NCI-H524 (cell line): Measurements from ENCODE around the gene POM121.
"Not testable (repeated sequence)": the region's sequence is repeated elsewhere in the genome, so short reads cannot be mapped to it uniquely, and the experiment has no call there.

Experiments
- DNase-seq, 2 experiments: peaks; one replicate each; lab custom pipeline; 2025; lab: John Stamatoyannopoulos, UW

Gene POM121

DNA sequence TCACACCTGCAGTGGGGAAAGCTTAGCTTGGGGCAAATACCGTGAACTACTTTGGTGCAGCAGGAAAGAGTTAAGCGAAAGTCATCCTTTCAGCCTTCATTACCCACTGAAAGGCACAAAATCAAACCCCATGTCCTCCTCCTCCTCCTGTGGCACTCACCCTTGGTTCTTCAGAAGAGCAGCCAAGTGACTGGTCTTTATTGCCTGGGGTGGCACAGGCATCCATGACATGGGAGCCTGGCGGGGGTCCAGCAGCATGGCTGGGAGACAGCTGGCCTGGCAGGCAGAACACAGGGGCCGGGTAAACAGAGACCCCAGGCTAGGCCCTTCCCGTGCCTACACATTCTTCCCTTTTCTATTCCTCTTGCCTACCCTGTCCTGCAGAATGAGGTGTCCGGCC, 24.8 kb downstream of the POM121 start:
- peak in 1 of 2 experiments; percentile 5 for DNase-seq

DNA sequence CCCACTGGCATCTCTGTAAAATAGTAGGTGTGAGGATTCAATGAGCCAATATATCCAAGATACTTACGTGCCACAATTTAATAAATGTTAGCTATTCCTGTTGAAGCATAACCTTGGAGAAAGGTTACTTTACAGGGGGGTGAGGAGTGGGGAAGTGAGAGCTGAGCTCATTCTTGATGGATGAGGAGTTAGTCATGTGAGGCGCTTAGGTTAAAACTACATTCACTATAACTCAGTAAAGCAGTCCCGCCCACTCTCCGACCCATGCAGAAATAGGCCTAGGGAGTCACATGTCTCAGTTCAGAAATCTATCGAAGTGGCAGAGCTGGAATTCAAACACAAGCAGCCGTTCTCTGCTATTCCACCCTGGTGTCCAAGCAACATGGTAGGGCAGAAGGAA, 25.5 kb downstream of the POM121 start:
- not testable (repeated sequence) for DNase-seq

DNA sequence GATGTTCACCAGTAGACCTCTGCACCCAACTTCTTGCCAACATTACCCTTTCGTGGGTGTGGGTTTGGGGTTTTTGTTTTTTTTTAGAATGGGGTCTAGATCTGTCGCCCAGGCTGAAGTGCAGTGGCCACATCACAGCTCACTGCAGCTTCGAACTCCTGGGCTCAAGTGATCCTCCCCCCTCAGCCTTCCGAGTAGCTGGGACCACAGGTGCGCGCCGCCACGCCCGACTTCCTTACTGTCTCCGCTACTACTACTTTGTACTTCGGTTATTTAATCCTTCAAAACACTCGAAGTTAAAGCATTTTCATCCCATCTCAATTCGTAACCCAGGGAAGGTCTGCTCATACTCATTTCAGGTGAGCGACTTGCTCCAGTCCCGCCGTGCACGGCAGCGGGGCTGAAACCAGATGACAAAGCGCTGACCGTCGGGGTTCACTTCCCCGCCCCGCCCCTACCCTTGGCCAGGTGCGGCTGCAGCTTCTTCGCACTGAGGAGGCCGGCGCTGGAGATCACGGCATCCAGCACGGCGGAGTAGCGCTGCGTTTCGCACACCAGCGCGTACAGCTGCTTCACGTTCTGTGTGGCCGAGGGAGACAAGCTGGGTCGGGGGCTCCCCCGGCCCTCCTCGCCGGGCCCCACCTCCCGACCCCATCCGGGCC, 29.1 kb downstream of the POM121 start:
- DNase-seq = not testable (repeated sequence)

DNA sequence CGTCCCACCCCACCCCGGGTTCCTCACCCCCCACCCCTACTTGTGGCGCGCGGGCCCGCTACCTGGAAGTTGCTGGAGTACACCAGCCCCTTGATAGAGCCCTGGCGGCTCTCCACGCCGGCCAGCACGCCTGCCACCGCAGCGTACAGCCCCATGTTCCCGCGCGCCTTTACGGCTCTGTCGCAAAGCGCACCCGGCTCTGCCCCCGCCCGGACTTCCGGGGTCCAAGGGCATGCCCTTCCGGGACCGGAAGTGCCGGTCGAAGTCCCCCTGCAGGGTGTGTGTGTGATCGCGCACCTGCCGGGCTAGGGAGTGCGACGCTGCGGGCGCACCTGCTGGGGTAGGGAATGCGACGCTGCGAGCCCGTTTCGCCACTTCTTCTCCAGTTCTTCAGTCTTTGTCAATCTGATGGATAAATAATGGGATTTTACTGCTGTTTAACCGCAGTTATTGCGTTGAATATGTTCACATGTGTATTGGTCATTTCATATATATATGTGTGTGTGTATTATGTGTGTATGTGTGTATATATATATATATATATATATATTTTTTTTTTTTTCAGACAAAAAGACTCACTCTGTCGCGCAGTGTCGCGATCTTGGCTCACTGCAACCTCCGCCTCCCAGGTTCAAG, 29.8 kb downstream of the POM121 start:
- not testable (repeated sequence) for DNase-seq

DNA sequence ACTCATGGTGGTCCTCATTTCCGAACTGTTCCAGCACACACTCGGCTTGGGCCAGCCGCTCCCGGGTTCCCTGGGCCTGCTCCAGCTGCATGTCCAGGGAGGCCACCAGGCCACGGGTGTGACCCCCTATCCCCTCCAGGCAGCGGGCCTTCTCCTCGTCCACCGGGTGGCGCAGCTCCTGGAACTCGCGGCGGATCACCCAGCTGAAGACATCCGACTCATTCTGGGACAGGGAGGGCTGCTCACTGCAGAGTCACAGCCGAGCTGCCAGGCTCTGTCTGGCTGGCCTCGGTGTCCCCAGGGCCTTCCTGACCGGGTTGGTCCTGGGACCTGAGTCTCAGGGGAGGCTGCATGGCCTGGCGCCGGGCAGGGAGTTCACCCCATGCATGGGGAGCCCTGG, 35.1 kb downstream of the POM121 start:
- not testable (repeated sequence) for DNase-seq

DNA sequence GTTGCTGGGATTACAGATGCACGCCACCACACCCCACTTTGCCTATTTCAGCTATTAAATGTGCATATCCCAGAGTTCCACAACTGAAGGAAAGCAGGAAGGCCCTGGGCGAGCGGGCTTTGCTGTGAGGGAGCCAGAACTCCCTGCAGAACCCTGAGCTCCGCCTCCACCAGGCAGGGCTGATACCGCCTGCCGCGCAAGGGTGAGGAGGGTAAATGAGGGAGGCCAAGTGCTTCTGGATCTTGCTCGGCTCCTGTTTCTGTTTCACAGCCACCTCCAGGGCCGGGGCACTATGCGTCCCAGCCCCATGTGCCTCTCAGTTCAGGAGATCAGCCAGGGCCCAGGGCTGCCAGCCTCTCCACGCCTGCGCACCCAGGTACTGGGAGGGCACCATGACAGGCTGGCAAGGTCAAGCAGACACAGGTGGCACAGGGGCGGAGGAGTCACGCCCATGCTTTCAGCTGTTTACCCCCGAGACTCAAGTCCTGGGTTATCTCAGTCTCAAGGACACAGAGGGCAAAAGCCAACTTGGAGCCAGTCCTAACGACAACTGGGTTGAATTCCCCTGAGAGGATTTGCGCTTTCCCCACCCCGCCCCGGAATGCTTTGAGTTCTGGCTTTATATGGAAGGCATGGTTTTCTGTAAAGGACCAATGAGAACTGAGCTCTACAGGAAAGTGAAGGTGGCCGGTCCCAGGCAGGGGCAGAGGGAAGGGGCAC, 35.9 kb downstream of the POM121 start:
- DNase-seq = not testable (repeated sequence)

DNA sequence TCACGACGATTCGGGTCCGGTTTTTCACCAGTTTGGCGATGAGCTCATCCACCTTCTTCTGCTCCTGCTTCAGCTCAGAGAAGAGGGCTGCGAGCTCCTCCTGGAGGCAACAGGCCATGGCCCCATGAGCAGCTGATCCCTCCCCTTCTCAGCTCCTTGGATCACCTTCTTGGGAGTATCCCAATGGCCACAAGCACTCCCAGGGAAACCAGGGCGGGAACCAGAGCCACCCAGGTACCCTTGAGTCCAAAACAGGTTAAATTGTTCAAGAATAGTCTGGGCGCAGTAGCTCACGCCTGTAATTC, 36.4 kb downstream of the POM121 start:
- DNase-seq = not testable (repeated sequence)

DNA sequence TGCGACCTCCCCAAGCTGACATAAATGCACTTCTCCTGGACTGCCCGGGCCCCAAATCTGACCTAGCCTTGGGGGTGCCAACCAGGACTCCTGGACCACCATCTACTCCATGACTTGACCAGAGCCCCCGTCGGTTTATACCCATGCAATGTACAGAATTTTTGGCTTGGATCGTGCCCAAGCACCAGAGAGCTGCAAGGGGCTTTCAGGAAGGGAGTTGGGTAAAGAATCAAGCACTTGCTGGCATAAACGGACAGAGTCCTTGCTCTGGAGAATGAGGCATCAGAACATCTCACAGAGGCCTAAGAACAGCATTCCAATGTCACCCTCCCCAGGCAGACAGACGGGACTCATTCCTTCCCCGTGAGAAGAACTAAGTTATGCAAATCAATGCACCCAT, 38.2 kb downstream of the POM121 start:
- not testable (repeated sequence) for DNase-seq

DNA sequence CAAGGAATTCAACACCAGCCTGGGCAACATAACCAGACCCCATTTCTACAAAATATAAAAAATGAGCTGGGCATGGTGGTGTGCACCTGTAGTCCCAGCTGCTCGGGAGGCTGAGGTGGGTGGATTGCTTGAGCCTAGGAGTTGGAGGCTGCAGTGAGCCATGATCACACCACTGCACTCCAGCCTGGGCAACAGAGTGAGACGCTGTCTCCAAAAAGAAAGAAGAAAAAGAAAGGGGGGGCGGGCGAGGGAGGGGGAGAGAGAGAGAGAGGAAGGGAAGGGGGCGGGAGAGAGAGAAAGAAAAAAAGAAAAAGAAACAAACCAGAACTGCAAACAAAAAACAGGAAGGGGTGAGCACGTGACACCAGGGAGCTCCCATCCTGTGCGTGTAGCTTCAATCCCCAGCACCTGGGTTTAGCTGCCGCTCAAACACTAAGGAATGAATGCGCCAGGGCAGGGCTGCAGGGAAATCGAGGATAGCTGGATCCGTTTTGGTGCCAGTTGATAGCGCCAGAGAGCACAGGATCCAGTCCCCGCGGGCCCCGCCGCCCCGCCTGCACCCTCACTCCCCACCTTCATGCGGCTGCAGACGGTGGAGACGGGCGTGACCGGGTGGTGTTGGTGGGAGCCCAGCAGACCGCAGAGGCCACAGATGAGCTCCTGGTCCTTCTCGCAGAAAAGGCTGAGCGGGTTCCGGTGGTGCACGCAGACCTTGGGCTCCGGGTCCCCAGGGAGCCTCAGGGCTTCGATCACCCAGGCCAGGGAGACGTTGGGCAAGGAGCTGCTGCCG, 40.5 kb downstream of the POM121 start:
- DNase-seq = not testable (repeated sequence)

DNA sequence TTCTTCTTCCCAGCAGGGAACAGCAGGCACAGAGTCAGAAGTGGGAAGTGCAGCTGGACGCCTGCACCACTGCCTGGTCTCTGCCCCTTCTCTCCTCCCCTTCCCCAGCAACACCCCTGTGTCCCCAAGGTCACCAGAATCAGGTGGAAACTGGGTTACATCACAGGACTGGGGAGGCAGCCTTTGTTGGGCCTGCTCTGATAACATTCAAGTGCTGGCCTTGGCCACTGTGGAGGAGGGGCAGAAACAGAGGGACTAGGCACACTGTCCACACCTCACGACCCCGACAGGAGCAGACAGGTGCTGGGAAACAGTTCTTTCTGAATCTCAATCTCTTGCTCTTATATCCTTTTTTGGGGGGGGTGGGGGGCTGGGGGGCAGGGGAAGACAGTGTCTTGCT, 42.0 kb downstream of the POM121 start:
- DNase-seq = not testable (repeated sequence)

DNA sequence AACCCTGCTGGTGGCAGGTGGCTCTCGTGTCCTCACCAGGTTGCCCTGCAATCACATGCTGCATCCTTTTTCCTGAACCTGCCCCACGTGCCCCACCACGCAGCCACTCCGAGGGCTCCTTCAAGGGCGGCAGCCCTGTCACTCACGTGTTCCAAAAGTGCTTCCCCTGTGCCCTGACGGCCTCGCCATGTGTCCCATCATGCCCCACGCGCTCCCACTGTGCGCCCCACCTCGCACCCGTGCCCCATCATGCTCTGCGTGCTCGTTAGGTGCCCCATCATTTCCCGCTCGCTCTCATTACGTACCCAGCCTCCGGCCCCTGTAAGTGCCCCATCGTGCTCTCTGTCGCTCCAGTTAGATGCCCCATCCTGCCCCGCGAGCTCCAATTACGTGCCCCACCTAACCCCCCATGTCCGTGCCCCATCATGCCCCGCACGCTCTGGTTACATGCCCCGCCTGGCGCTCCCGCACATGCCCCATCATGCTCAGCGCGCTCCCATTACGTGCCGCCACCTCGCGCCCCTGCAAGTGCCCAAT, 44.2 kb downstream of the POM121 start, which contains the start of gene TRIM74:
TRIM74 (minus strand) TSS at position 487 of the 537 bp plus-strand sequence. CDS start 3,309 bp downstream, outside the sequence.
- not testable (repeated sequence) for DNase-seq

DNA sequence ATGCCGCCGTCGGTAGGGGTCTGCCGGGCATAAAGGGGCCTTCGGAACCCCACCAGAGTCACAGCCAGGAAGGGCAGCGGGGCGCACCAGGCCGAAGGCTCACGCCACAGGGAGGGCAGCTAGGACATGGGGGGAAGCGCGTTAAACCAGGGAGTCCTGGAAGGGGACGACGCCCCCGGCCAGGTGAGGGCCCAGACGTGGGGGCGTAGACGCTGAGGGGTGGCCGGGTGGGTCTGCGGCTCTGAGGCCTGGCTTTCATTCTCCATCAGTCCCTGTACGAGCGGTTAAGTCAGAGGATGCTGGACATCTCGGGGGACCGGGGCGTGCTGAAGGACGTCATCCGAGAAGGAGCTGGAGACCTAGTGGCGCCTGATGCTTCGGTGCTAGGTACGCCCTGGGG, 44.8 kb downstream of the POM121 start:
- DNase-seq = not testable (repeated sequence)

DNA sequence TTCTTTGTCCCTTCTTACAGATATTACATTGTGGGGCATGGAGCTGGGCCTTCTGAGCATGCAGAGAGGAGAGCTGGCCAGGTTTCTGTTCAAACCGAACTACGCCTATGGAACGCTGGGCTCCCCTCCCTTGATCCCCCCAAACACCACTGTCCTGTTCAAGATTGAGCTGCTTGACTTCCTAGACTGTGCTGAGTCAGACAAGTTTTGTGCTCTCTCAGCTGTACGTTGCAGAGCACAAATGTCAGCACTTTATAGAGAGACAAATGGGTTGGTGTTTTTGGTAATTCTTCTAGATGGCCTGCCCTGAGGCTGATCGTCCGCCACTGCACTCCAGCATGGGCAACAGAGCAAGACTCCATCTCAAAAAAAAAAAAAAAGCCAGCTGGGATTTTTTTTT, 46.6 kb downstream of the POM121 start:
- not testable (repeated sequence) for DNase-seq

DNA sequence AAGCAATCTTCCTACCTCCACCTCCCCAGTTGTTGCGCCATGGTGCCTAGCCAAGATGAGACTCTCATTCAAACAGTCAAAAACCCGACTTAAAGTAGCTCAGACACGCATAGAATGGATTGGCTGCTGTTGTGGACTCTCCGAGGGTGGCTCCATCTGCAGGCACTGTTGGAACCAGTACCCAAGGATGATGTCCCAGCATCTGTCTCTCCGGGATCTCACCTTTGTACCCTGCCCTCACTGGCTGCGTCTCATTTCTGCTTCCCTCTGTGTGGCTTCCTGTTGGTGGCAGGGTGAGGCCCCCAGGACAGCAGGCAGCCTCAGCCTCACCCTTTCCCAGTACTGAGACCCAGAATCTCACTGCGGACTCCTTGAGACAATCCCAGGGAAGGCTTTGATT, 49.9 kb downstream of the POM121 start:
- not testable (repeated sequence) for DNase-seq

DNA sequence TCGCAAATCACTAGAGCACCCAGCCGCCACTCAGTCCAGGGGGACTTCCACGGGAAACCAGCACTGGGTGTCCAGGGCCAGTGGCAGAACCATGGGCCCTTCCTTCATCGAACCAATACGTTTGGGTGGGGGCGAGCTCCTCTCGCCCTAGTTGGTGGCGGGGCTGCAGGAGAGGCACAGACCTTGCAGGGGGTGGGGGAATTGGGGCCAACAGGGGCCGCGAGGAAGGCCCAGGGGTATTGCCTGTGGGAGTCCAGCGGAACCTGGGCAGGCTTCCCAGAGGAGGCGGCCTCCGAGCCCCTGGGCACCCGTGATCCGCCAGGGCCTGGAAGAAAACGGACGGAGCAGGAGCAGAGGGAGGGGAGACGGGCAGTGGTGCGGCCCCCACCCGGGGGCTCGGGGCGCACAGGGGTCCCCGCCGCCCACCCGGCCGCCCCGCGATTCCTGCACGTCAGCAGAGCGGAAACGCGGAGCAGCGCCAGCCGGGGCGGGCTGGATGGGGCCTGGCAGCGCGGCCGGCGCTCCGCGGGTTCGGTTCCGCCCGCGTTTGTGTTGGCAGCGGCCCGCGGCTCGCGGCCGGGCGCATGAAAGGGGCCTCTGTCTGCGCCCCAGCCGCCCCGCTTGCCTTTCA, 50.9 kb downstream of the POM121 start:
- not testable (repeated sequence) for DNase-seq

DNA sequence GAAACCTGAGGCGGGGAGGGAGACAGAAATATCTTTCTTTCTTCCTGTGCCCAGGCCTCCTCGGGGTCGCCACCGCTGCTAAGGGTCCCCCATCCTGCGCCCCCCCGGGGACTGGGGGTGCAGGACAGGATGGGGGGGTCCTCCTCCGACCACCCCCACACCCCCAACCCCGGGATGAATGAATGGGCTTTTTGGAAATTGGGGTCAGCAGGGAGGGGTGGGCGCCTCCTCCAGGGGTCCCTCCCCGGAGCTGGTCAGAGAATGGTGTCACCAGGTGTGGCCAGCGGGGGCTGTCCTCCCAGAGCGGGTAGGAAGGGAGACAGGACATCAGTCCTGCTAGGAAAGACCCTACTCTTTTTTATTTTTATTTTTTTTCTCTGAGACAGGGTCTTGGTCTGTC, 51.5 kb downstream of the POM121 start:
- DNase-seq = not testable (repeated sequence)

DNA sequence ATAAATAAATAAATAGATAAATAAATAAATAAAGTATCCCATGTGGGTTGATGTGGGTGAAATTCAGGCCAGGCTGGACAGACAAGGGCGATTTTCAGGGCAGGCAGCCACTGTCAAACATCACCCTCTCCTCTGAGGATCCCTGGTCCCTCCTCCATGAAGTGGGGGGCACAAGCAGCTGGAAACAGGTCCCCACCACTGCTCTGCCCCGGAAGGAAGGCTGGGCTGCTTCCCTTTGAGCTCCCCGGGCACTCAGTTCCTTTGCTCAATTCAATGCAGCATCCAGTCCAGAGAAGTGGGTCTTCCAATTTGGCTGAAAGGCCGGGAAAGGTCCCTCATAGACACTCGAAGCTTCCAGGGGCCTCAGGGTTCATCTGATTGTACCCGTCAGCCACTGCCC, 55.5 kb downstream of the POM121 start:
- not testable (repeated sequence) for DNase-seq

DNA sequence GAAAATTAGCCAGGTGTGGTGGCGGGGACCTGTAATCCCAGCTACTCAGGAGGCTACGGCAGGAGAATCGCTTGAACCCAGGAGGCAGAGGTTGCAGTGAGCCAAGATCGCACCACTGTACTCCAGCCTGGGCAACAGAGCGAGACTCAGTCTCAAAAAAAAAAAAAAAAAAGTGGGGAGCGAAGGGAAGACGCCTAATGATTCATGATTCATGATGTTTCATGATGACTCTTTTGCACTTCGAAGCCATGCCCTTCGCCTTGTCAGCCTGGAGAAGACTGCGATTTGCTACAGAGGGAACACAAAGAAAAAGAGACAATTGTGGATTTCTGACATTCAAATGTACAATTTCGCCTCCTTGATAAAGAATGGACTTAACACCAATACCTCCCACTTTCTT, 57.2 kb downstream of the POM121 start:
- DNase-seq = not testable (repeated sequence)

DNA sequence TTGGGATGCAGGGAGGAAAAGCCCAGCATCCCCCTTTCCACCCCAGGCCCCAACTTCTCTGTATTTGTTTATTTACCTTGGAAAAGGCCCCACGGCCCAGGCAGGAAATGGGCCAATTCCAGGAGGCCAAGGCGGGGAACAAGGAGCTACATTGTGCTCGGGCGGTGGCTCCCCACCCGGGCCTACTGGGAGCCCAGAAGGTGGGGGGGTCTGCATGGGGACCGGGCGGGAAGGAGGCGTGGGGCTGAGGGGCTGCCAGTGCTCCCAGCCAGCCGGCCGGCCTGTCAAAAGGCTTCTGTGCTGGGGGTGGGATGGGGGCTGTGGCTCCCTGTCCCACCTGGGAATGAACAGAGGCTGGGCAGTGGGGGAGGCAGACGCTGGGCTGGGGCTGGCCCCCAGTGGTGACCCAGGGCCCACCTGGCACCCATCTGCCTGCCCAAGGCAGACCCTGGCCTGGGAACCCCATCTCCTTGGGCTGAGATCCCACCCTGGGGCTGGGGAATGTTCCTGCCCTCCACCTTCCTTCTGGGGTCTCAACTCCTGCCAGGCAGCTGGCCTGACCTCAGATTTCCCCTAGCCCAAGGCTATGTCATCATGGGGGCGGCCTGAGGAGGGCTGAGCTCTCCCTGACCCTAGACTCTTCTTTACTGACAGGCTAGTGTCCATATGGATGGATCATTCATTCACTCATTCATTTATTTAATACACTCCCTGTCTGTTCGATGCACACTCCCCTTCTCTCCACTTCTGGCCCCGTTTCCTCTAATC, 65.4 kb downstream of the POM121 start:
- not testable (repeated sequence) for DNase-seq

DNA sequence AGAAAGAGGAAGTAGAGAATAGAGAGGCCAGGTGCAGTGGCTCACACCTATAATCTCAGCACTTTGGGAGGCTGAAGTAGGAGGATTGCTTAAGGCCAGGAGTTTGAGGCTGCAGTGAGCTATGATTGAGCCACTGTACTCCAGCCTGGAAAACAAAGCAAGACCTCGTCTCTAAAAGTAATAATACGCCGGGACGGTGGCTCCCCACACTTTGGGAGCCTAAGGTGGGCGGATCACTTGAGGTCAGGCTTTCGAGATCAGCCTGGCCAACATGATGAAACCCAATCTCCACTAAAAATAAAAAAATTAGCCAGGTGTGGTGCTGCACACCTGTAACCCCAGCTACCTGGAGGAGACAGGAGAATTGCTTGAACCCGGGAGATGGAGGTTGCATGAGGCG, 70.6 kb downstream of the POM121 start:
- not testable (repeated sequence) for DNase-seq

DNA sequence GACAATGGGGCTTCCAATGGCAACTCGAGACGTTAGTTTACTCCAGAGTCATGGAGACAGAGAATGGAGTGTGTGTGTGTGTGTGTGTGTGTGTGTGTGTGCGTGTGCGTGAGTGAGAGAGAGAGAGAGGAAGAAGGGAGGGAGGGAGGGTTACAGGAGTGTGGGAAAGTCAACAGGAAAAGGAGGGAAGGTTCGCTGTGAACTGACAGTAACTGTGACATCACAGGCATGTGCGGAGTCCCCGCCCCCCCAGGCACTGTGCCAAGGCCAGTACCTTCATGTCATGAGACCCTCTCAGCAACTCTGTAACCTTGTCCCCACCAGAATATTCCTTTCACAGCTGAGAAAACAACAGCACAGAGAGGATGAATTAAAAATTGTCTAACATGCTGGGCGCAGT, 72.6 kb downstream of the POM121 start:
- not testable (repeated sequence) for DNase-seq
